Ishikawa (cell line): Measurements from ENCODE around the gene FBXW5.
A peak's percentile ranks its signal among the peaks of the same experiment; 100 is the strongest.

Source experiments
- CEBPB ChIP-seq: IDR thresholded peaks from 2 replicates; pipeline ENCODE4 v1.6.1; 2012
- CREB1 ChIP-seq: IDR thresholded peaks from 2 replicates; pipeline ENCODE4 v1.6.1; 2012; ENCODE audit warnings: low read depth
- EGR1 ChIP-seq: IDR thresholded peaks from 2 replicates; pipeline ENCODE4 v1.6.1; 2012
- EP300 ChIP-seq: IDR thresholded peaks from 2 replicates; pipeline ENCODE4 v1.6.1; 2012; ENCODE audit warnings: borderline replicate concordance
- FOXM1 ChIP-seq: IDR thresholded peaks from 2 replicates; pipeline ENCODE4 v1.6.1; 2012; ENCODE audit warnings: low read depth, borderline replicate concordance
- MAX ChIP-seq: IDR thresholded peaks from 2 replicates; pipeline ENCODE4 v1.6.1; 2012
- NFIC ChIP-seq: IDR thresholded peaks from 2 replicates; pipeline ENCODE4 v1.6.1; 2012
- RAD21 ChIP-seq: IDR thresholded peaks from 2 replicates; pipeline ENCODE4 v1.6.1; 2012; ENCODE audit warnings: low read depth
- REST ChIP-seq: IDR thresholded peaks from 2 replicates; pipeline ENCODE4 v1.6.1; 2012; ENCODE audit warnings: low read depth, mild to moderate bottlenecking
- TAF1 ChIP-seq: IDR thresholded peaks from 2 replicates; pipeline ENCODE4 v1.6.1; 2012; ENCODE audit warnings: low read depth, mild to moderate bottlenecking
- TCF12 ChIP-seq: IDR thresholded peaks from 2 replicates; pipeline ENCODE4 v1.6.1; 2012; ENCODE audit warnings: low read depth
- TEAD4 ChIP-seq: IDR thresholded peaks from 2 replicates; pipeline ENCODE4 v1.6.1; 2012
- USF1 ChIP-seq: IDR thresholded peaks from 2 replicates; pipeline ENCODE4 v1.6.1; 2012
- YY1 ChIP-seq: IDR thresholded peaks from 2 replicates; pipeline ENCODE4 v1.6.1; 2012; ENCODE audit warnings: low read depth
- ZBTB7A ChIP-seq: IDR thresholded peaks from 2 replicates; pipeline ENCODE4 v1.6.1; 2012; ENCODE audit warnings: low read depth

The FBXW5 gene

GRCh38 chr9:136944519-136945332, at the start of gene FBXW5, which contains the start of gene C8G:
Gene FBXW5 (minus strand): TSS chr9:136944738. CDS start chr9:136944083, 655 bp downstream.
Gene C8G (plus strand): TSS chr9:136945243. CDS start chr9:136945321, 78 bp downstream.
- TF ChIP-seq YY1 (peak; percentile 81), EP300 (no peak; the same call in 1 of the 2 replicates), REST (no peak), USF1 (no peak), FOXM1 (no peak), TCF12 (no peak), TAF1 (no peak), EGR1 (peak; percentile 89), TEAD4 (no peak), CREB1 (no peak), ZBTB7A (0 out of 2 replicates have a peak, but pooled peaks have one; percentile 20), RAD21 (peak; percentile 29; the same call in 1 of the 2 replicates), MAX (no peak), NFIC (no peak)

GRCh38 chr9:136992819-136993369, 48.4 kb upstream of the FBXW5 start:
- TF ChIP-seq EP300 (no peak), TEAD4 (no peak), ZBTB7A (no peak; the same call in 1 of the 2 replicates), TAF1 (no peak)

GRCh38 chr9:136991993-136992818, 47.7 kb upstream of the FBXW5 start, which contains the start of gene PAXX:
Gene PAXX (plus strand): TSS chr9:136992422. CDS start chr9:136992444, 22 bp downstream.
- TF ChIP-seq NFIC (no peak), CREB1 (no peak), RAD21 (no peak), YY1 (peak; percentile 77), MAX (peak; percentile 91), TAF1 (peak; percentile 8; the same call in 1 of the 2 replicates), TCF12 (no peak; the same call in 1 of the 2 replicates), EGR1 (no peak), REST (no peak)

- TF ChIP-seq NFIC (peak; percentile 46; the same call in 1 of the 2 replicates), USF1 (peak; percentile 9; the same call in 1 of the 2 replicates), EP300 (no peak; the same call in 1 of the 2 replicates), TCF12 (peak; percentile 34; the same call in 1 of the 2 replicates)
These were observed 45.8 kb upstream of the FBXW5 start for GRCh38 chr9:136990242-136990911.

GRCh38 chr9:136988872-136989271, 44.3 kb upstream of the FBXW5 start:
- TF ChIP-seq ZBTB7A, result no peak
- TF ChIP-seq TCF12, result no peak
- no peak for TF ChIP-seq YY1
- no peak for TF ChIP-seq MAX
- no peak for TF ChIP-seq CEBPB
- no peak for TF ChIP-seq CREB1
- no peak for TF ChIP-seq TEAD4
- TF ChIP-seq FOXM1, result no peak
- no peak for TF ChIP-seq EGR1
- no peak for TF ChIP-seq USF1
- no peak for TF ChIP-seq TAF1
- TF ChIP-seq EP300, result no peak
- TF ChIP-seq REST, result no peak
- no peak for TF ChIP-seq RAD21
- TF ChIP-seq NFIC, result no peak
